ENCODE results near the gene ADAMTSL2. TPM values are rescaled to one million over a fixed set of nuclear protein-coding genes. Genes with fewer than 3 reads are reported as not detected.

Gene ADAMTSL2
- total RNA-seq, 2 donors from 2014 or later = 0.18 to 0.93 TPM

GRCh38 chr9:133508046-133508445 is 26.5 kb upstream of the ADAMTSL2 start:
- Histone ChIP-seq H3K4me3 (ENCODE audit: low read length) (no peak overlapping the region), H3K36me3 (ENCODE audit: control insufficient read depth, insufficient read depth, low read length) (no peaks in the 10 kb centered on the region), H3K27me3 (ENCODE audit: control insufficient read depth, insufficient read depth, low read length, poor library complexity, severe bottlenecking) (no peaks in the 10 kb centered on the region), H3K9me3 (ENCODE audit: control insufficient read depth, low read length) (no peaks in the 10 kb centered on the region), H3K9ac (ENCODE audit: extremely low read depth, low read length, poor library complexity, severe bottlenecking) (no peak overlapping the region), H3K4me1 (ENCODE audit: control insufficient read depth, insufficient read depth, low read length) (peaks cover 5% of the 10 kb centered on the region), H3K27ac (ENCODE audit: low read depth, low read length) (no peak overlapping the region)
- Mint-ChIP-seq H3K36me3 (ENCODE audit: low read depth) (no peaks in the 10 kb centered on the region), H3K4me3 (no peak overlapping the region), H3K9me3 (peaks cover 9% of the 10 kb centered on the region), H3K4me1 (peaks cover 8% of the 10 kb centered on the region), H3K27me3 (ENCODE audit: insufficient read depth) (no peaks in the 10 kb centered on the region), H3K27ac (no peak overlapping the region)
- no peak for DNase-seq
- TF ChIP-seq CTCF (conservative IDR thresholded peaks at IDR 0.05) = no peak
- WGBS, 2 experiments (ENCODE audit: insufficient coverage in 1 of 2, insufficient read length in 1 of 2) = 94 to 96% methylated on average over 8 of the region's 8 CpGs

GRCh38 chr9:133509179-133510083 is 25.1 kb upstream of the ADAMTSL2 start:
- Mint-ChIP-seq H3K27ac (peak overlapping the region; percentile 44), H3K4me1 (peaks cover 8% of the 10 kb centered on the region), H3K4me3 (no peak overlapping the region), H3K27me3 (ENCODE audit: insufficient read depth) (no peaks in the 10 kb centered on the region), H3K9me3 (no peaks in the 10 kb centered on the region), H3K36me3 (ENCODE audit: low read depth) (no peaks in the 10 kb centered on the region)
- 33 to 35% methylated on average over 3 to 26 of the region's 26 CpGs for WGBS, 2 experiments (ENCODE audit: insufficient coverage in 1 of 2, insufficient read length in 1 of 2)
- TF ChIP-seq CTCF (conservative IDR thresholded peaks at IDR 0.05) = no peak
- peaks cover 5% of the 10 kb centered on the region for H3K4me1 ChIP-seq (ENCODE audit: control insufficient read depth, insufficient read depth, low read length)
- peak; percentile 91 for DNase-seq
- no peak overlapping the region for H3K9ac ChIP-seq (ENCODE audit: extremely low read depth, low read length, poor library complexity, severe bottlenecking)
- peak overlapping the region; percentile 56 for H3K4me3 ChIP-seq (ENCODE audit: low read length)
- H3K27ac ChIP-seq (ENCODE audit: low read depth, low read length) = peak overlapping the region; percentile 53
- H3K9me3 ChIP-seq (ENCODE audit: control insufficient read depth, low read length) = no peaks in the 10 kb centered on the region
- no peaks in the 10 kb centered on the region for H3K36me3 ChIP-seq (ENCODE audit: control insufficient read depth, insufficient read depth, low read length)
- no peaks in the 10 kb centered on the region for H3K27me3 ChIP-seq (ENCODE audit: control insufficient read depth, insufficient read depth, low read length, poor library complexity, severe bottlenecking)

GRCh38 chr9:133510926-133511505 is 23.5 kb upstream of the ADAMTSL2 start:
- Histone ChIP-seq H3K27ac (ENCODE audit: low read depth, low read length) (no peak overlapping the region), H3K36me3 (ENCODE audit: control insufficient read depth, insufficient read depth, low read length) (no peaks in the 10 kb centered on the region), H3K4me1 (ENCODE audit: control insufficient read depth, insufficient read depth, low read length) (peaks cover 5% of the 10 kb centered on the region), H3K9me3 (ENCODE audit: control insufficient read depth, low read length) (no peaks in the 10 kb centered on the region), H3K4me3 (ENCODE audit: low read length) (no peak overlapping the region), H3K27me3 (ENCODE audit: control insufficient read depth, insufficient read depth, low read length, poor library complexity, severe bottlenecking) (no peaks in the 10 kb centered on the region), H3K9ac (ENCODE audit: extremely low read depth, low read length, poor library complexity, severe bottlenecking) (no peak overlapping the region)
- no peak for DNase-seq
- Mint-ChIP-seq H3K4me3 (no peak overlapping the region), H3K27me3 (ENCODE audit: insufficient read depth) (no peaks in the 10 kb centered on the region), H3K4me1 (peaks cover 8% of the 10 kb centered on the region), H3K27ac (no peak overlapping the region), H3K36me3 (ENCODE audit: low read depth) (no peaks in the 10 kb centered on the region), H3K9me3 (no peaks in the 10 kb centered on the region)
- WGBS, 2 experiments (ENCODE audit: insufficient coverage in 1 of 2, insufficient read length in 1 of 2) = 86 to 92% methylated on average over 12 to 27 of the region's 27 CpGs
- TF ChIP-seq CTCF (conservative IDR thresholded peaks at IDR 0.05) = no peak

Measured in endodermal cell (in vitro differentiated cells).